Measurements from ENCODE around the gene RAB19. TPM values are rescaled to one million over a fixed set of nuclear protein-coding genes. Genes with fewer than 3 reads are reported as not detected.

The RAB19 gene
- total and polyA plus RNA-seq, 2 of the 8 experiments (the other 6 are each of a cell fraction or from before 2014, with no cell fraction given) = 9.8 to 11.0 TPM

- Histone ChIP-seq H3K14ac (ENCODE audit: insufficient read length) (no peak overlapping the region), H3K4me3 (ENCODE audit: extremely low read depth in 1 of 4, insufficient read depth in 2 of 4, low read depth in 3 of 4, low read length in 4 of 4) (no peak overlapping the region), H4K8ac (ENCODE audit: extremely low read depth, insufficient read depth, low read length) (no peak overlapping the region; the same call in 1 of the 2 replicates), H2BK20ac (ENCODE audit: low read length) (no peak overlapping the region), H3K9me3 (ENCODE audit: insufficient read depth in 2 of 2, low read depth in 1 of 2, low read length in 1 of 2) (peaks cover 0 to 1% of the 10 kb centered on the region in 2 experiments; a peak in 1 of 4 replicates), H3K79me2 (ENCODE audit: control insufficient read depth in 1 of 2, insufficient read depth in 2 of 2, low read length in 2 of 2) (no peaks in the 10 kb centered on the region), H3K36me3 (ENCODE audit: control insufficient read depth in 2 of 4, insufficient read depth in 4 of 4, low read length in 3 of 4) (peaks cover 0 to 3% (median 0%) of the 10 kb centered on the region in 4 experiments; a peak in 2 of 8 replicates), H4K5ac (ENCODE audit: insufficient read length, low read depth, low read length) (no peak overlapping the region), H2AK5ac (ENCODE audit: low read depth, low read length) (no peak overlapping the region), H2BK5ac (ENCODE audit: low read depth, low read length) (no peak overlapping the region), H3K4me2 (ENCODE audit: insufficient read depth in 1 of 2, low read depth in 2 of 2, low read length in 2 of 2) (no peak overlapping the region), H3K79me1 (ENCODE audit: low read depth, low read length) (no peaks in the 10 kb centered on the region), H3K23ac (ENCODE audit: insufficient read length) (no peak overlapping the region), H4K91ac (replicated peaks; ENCODE audit: insufficient read length, low read length) (no peak overlapping the region), H2BK12ac (ENCODE audit: low read depth, low read length) (no peak overlapping the region), H3K18ac (ENCODE audit: extremely low read depth, low read length) (no peak overlapping the region), H3K23me2 (ENCODE audit: low read depth, low read length) (no peaks in the 10 kb centered on the region), H2BK120ac (replicated peaks; ENCODE audit: low read depth, low read length) (no peak overlapping the region), H3K4me1 (replicated peaks in 1 of 4; ENCODE audit: control insufficient read depth in 3 of 4, insufficient read depth in 4 of 4, low read length in 3 of 4) (no peaks in the 10 kb centered on the region), H2BK15ac (ENCODE audit: low read length) (no peak overlapping the region), H3K9ac (replicated peaks in 1 of 4; ENCODE audit: extremely low read depth in 1 of 4, low read depth in 3 of 4, low read length in 3 of 4) (no peak overlapping the region), H4K20me1 (replicated peaks in 1 of 2; ENCODE audit: control insufficient read depth in 1 of 2, insufficient read depth in 2 of 2, low read length in 2 of 2) (no peaks in the 10 kb centered on the region), H3K27me3 (replicated peaks in 1 of 4; ENCODE audit: control insufficient read depth in 3 of 4, extremely low read depth in 1 of 4, insufficient read depth in 3 of 4, low read length in 3 of 4) (no peaks in the 10 kb centered on the region), H2AFZ (ENCODE audit: low read length) (no peak overlapping the region), H3K4ac (replicated peaks; ENCODE audit: insufficient read length, low read depth, low read length) (no peak overlapping the region), H3K27ac (ENCODE audit: low read depth, low read length) (no peak overlapping the region), H3K56ac (replicated peaks; ENCODE audit: insufficient read length, low read depth, low read length) (no peak overlapping the region)
- 89% methylated on average over 12 of the region's 12 CpGs; no CpG with 5 or more reads in 1 of the 2 experiments for WGBS, 2 experiments (ENCODE audit: extremely low coverage in 1 of 2, insufficient coverage in 1 of 2, insufficient read length in 1 of 2, insufficient replicate concordance in 2 of 2, low coverage in 1 of 2, low lambda C conversion rate in 2 of 2, missing lambda C conversion rate in 1 of 2)
- TF ChIP-seq USF2 (IDR thresholded peaks at IDR 0.05; ENCODE audit: low read length) = no peak
- no peak for TF ChIP-seq CBX8 (IDR thresholded peaks at IDR 0.05; ENCODE audit: borderline replicate concordance, low read depth, low read length)
- TF ChIP-seq SP4 (IDR thresholded peaks at IDR 0.05; ENCODE audit: low read length) = no peak
- TF ChIP-seq TBP (IDR thresholded peaks at IDR 0.05; ENCODE audit: low read depth, low read length) = no peak
- no peak for TF ChIP-seq RBBP5 (IDR thresholded peaks at IDR 0.05; ENCODE audit: borderline replicate concordance, low read depth, low read length)
- CTCF ChIA-PET (ENCODE audit: partially characterized antibody) = interaction anchor here (1.4 kb wide), 1 partner anchor 11 kb away, joined by 5 read pairs; no protein-coding TSS in a partner anchor
- FAIRE-seq (no peak), DNase-seq (ENCODE audit: low read depth in 1 of 2, low spot score in 2 of 2) (no peak)
- POLR2A ChIA-PET (ENCODE audit: partially characterized antibody) = no interaction called here
Measured at GRCh38 chr7:140425718-140426117, 21.9 kb downstream of the RAB19 start.

Data from H1 (cell line).